ENCODE measurements around the gene ARMH3. TPM values are rescaled to one million over a fixed set of nuclear protein-coding genes. Genes with fewer than 3 reads are reported as not detected.

The ARMH3 gene
- polyA plus RNA-seq, 1 experiment = 19.8 TPM

DNA sequence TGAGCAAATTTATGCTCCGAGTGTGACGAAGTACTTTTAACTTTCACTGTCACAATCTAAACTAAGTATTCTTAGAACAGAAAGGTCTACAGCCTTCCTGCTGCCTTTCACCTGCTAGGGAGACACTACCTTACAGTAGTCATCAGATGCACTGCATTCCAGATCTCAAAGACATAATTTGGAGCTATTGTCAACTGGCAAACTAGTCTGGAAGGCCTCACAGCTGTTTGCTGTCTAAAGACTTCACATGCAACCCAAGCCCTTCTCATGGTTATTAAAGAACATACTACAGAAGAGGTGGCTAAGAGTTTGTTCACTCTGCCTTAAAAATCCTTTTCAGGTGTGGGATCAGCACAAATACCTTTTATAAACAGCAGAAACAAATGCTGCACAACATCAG is 120.5 kb downstream of the ARMH3 start:
- DNase-seq (ENCODE audit: low read depth, low spot score) = no peak
- TF ChIP-seq, protein P1, sequence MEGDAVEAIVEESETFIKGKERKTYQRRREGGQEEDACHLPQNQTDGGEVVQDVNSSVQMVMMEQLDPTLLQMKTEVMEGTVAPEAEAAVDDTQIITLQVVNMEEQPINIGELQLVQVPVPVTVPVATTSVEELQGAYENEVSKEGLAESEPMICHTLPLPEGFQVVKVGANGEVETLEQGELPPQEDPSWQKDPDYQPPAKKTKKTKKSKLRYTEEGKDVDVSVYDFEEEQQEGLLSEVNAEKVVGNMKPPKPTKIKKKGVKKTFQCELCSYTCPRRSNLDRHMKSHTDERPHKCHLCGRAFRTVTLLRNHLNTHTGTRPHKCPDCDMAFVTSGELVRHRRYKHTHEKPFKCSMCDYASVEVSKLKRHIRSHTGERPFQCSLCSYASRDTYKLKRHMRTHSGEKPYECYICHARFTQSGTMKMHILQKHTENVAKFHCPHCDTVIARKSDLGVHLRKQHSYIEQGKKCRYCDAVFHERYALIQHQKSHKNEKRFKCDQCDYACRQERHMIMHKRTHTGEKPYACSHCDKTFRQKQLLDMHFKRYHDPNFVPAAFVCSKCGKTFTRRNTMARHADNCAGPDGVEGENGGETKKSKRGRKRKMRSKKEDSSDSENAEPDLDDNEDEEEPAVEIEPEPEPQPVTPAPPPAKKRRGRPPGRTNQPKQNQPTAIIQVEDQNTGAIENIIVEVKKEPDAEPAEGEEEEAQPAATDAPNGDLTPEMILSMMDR (IDR thresholded peaks at IDR 0.05; ENCODE audit: low read depth, low read length) = no peak
- CTCF ChIA-PET = interaction anchor here (0.5 to 1.0 kb wide), 2 partner anchors 28 to 94 kb away, joined by 4 read pairs; no protein-coding TSS in a partner anchor

DNA sequence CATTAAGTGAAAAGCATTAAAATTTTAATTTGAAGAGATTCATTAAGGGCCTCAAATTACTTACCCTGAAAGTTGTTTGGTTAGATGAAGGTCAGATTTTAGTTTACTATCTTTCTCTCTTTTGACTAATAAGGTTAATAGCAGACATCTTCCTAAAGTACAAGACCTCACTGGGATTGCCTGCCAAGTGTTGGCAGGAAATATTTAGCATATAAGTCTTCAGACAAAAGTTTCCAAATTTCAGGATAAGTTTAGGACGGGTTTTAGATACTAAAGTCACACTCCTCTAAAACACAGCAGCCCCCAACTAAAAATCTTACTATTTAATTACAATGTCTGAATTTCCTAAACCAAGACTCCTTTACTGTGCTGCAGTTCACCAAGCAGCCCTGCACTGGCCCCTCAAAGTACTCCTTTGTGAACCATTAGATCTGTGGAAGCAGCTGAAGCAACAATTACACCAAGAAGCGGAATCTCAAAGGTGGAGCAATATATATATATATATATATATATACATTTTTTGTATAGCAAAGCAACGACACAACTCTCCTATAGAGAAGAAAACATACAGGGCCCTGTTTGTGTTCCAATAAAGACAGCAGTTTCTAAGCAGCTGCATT is 121.2 kb downstream of the ARMH3 start:
- no peaks in the 10 kb centered on the region for H3K9me3 ChIP-seq (ENCODE audit: control insufficient read depth, insufficient read depth, low read length)
- no peak overlapping the region for H3K27ac ChIP-seq (ENCODE audit: low read depth, low read length)
- no peak for DNase-seq (ENCODE audit: low read depth, low spot score)
- CTCF ChIA-PET = interaction anchor here (1.6 kb wide), 1 partner anchor 94 kb away, joined by 4 read pairs; no protein-coding TSS in a partner anchor
- H3K4me3 ChIP-seq (ENCODE audit: low read depth, low read length) = no peak overlapping the region
- POLR2A ChIA-PET = no interaction called here
- TF ChIP-seq, protein P1 (IDR thresholded peaks at IDR 0.05; ENCODE audit: low read depth, low read length) = no peak
- no peaks in the 10 kb centered on the region for H3K27me3 ChIP-seq (ENCODE audit: control insufficient read depth, insufficient read depth, low read length)

More for the DNA sequence above, 120.5 kb downstream of the ARMH3 start:
- no peak overlapping the region for H3K4me3 ChIP-seq (ENCODE audit: low read depth, low read length)
- no peak overlapping the region for H3K27ac ChIP-seq (ENCODE audit: low read depth, low read length)
- H3K27me3 ChIP-seq (ENCODE audit: control insufficient read depth, insufficient read depth, low read length) = no peaks in the 10 kb centered on the region
- H3K9me3 ChIP-seq (ENCODE audit: control insufficient read depth, insufficient read depth, low read length) = no peaks in the 10 kb centered on the region
- POLR2A ChIA-PET = no interaction called here

DNA sequence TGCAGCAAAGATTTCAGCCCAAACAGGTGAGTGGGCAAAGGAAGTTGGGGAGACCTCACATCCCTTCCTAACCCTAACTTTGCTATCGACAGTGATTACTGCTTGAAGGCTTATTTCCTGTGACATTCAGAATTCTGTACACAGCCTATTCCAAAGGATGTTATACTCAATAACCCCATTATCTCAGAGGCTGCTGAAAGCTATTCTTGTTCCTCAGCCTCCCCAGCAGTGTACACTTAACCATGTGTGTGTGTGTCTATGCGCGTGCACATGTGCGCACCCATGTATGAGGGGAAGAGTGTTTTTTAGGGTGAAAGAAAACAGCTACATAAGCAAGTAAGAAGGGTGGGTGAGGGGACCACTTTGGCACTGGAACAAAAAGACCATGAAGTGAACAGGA is 122.0 kb downstream of the ARMH3 start:
- POLR2A ChIA-PET = interaction anchor here (0.6 kb wide), 1 partner anchor 56 kb away, joined by 3 read pairs; no protein-coding TSS in a partner anchor
- Histone ChIP-seq H3K9me3 (ENCODE audit: control insufficient read depth, insufficient read depth, low read length) (no peaks in the 10 kb centered on the region), H3K4me3 (ENCODE audit: low read depth, low read length) (no peak overlapping the region), H3K27ac (ENCODE audit: low read depth, low read length) (no peak overlapping the region), H3K27me3 (ENCODE audit: control insufficient read depth, insufficient read depth, low read length) (no peaks in the 10 kb centered on the region)
- TF ChIP-seq, protein P1 (IDR thresholded peaks at IDR 0.05; ENCODE audit: low read depth, low read length) = no peak
- DNase-seq (ENCODE audit: low read depth, low spot score) = no peak
- CTCF ChIA-PET = interaction anchor here (1.6 to 1.8 kb wide), 3 partner anchors 44 to 93 kb away, joined by 4 to 6 read pairs (median 4); no protein-coding TSS in a partner anchor

- Histone ChIP-seq H3K27me3 (ENCODE audit: control insufficient read depth, insufficient read depth, low read length) (no peaks in the 10 kb centered on the region), H3K4me3 (ENCODE audit: low read depth, low read length) (no peak overlapping the region), H3K27ac (ENCODE audit: low read depth, low read length) (no peak overlapping the region), H3K9me3 (ENCODE audit: control insufficient read depth, insufficient read depth, low read length) (no peaks in the 10 kb centered on the region)
- ChIA-PET POLR2A (no interaction called here), CTCF (interaction anchor here (1.6 to 1.7 kb wide), 2 partner anchors 42 to 92 kb away, joined by 4 to 6 read pairs; no protein-coding TSS in a partner anchor)
- no peak for DNase-seq (ENCODE audit: low read depth, low spot score)
- TF ChIP-seq, protein P1 (IDR thresholded peaks at IDR 0.05; ENCODE audit: low read depth, low read length) = no peak
These were observed 123.8 kb downstream of the ARMH3 start for GRCh38 chr10:101932183-101932582.

- ChIA-PET CTCF (no interaction called here), POLR2A (no interaction called here)
- H3K27me3 ChIP-seq (ENCODE audit: control insufficient read depth, insufficient read depth, low read length) = no peaks in the 10 kb centered on the region
- no peak overlapping the region for H3K4me3 ChIP-seq (ENCODE audit: low read depth, low read length)
- H3K9me3 ChIP-seq (ENCODE audit: control insufficient read depth, insufficient read depth, low read length) = no peaks in the 10 kb centered on the region
- TF ChIP-seq, protein P1 (IDR thresholded peaks at IDR 0.05; ENCODE audit: low read depth, low read length) = no peak
- no peak overlapping the region for H3K27ac ChIP-seq (ENCODE audit: low read depth, low read length)
- no peak for DNase-seq (ENCODE audit: low read depth, low spot score)
These were observed 130.9 kb downstream of the ARMH3 start for GRCh38 chr10:101925027-101925426.
